Psoas muscle (tissue), 8 donors: ENCODE results near the gene ITGA3. TPM values are rescaled to one million over a fixed set of nuclear protein-coding genes. Genes with fewer than 3 reads are reported as not detected.
A peak's percentile ranks its signal among the peaks of the same experiment; 100 is the strongest.

ENCODE experiments used
- ATAC-seq, 4 donors: fragments of 200-7000 bp; cut with Tn5 transposase; one replicate each; pipeline ENCODE4 v1.9.1; 2020; ENCODE audit warnings: moderate library complexity in 3 of 4, mild to moderate bottlenecking in 2 of 4
- DNase-seq, 2 donors: peaks; one replicate each; pipeline ENCODE4 v3.0.0-alpha.2; 2020
- H3K27ac ChIP-seq: fragments of 200-600 bp; one replicate; pipeline ENCODE4 v1.8.0; 2022
- H3K27me3 ChIP-seq, 3 donors: fragments of 200-600 bp in 1 of 3; one replicate each; pipeline versions ENCODE4 v1.6.1 to v1.8.0; 2013 to 2022; ENCODE audit warnings: low read length in 2 of 3, mild to moderate bottlenecking in 2 of 3, moderate library complexity in 1 of 3; ENCODE audit not compliant: insufficient read depth in 3 of 3
- H3K36me3 ChIP-seq, 2 donors: fragments of 200-600 bp in 1 of 2; one replicate each; pipeline versions ENCODE4 v1.6.1 to v1.8.0; 2013 to 2022; ENCODE audit warnings: low read depth in 1 of 2, mild to moderate bottlenecking in 1 of 2, moderate library complexity in 1 of 2; ENCODE audit not compliant: insufficient read depth in 1 of 2
- H3K4me1 ChIP-seq: fragments of 200-600 bp; one replicate; pipeline ENCODE4 v1.8.0; 2022
- H3K4me3 ChIP-seq: fragments of 200-600 bp; one replicate; pipeline ENCODE4 v1.8.0; 2022; ENCODE audit warnings: mild to moderate bottlenecking
- H3K9me3 ChIP-seq: fragments of 200-600 bp; one replicate; pipeline ENCODE4 v1.8.0; 2022
- WGBS, 3 donors: extraction: QIAGEN DNeasy Blood & Tissue Kit; methylation state at CpG; one replicate each; pipeline versions ENCODE4 v1.1.6 to v1.1.7; 2013; 5-methylcytosine and 5-hydroxymethylcytosine counted together
- intact Hi-C, 2 donors: fragments of 100-400 bp; cut with DNase I; formaldehyde crosslinking; loops; one replicate each; pipeline versions ENCODE4 v1.11.0 to v1.14.2; 2022
- long read RNA-seq, 2 donors: library from polyadenylated mRNA; unstranded; transcript quantifications; one replicate each; pipeline ENCODE4 v2.0.0, GENCODE V29; 2021
- polyA plus RNA-seq, 3 donors: library from polyadenylated mRNA; stranded (reverse); fragments of 200-250 nt; gene quantifications; one replicate each; pipeline ENCODE4 v1.2.3, GENCODE V29; 2013
- total RNA-seq, 4 donors: library from RNA; stranded (reverse); fragmentation: NEBNext Ultra II Directional in 2 of 4; extraction: Animal tissue kit (Norgen Biotek cat#: 25700) in 2 of 4; gene quantifications; one replicate each; pipeline versions ENCODE4 v1.2.1 to v1.2.4, GENCODE V29; 2021 to 2023
- TF ChIP-seq, protein P1 (sequence below): fragments of 200-600 bp; IDR thresholded peaks from one replicate; pipeline ENCODE4 v1.8.0; 2022; ENCODE audit warnings: antibody characterized with exemption
- donor health status: healthy with polysubstance abuse.
- donor health status: DM: no; HTN: no; CAD: no; lungs with moderate emphysema.
- donor health status: Bipolar disorder and iron deficiency.
- donor health status: healthy.
- donor health status: DM: yes; HTN: yes; CAD: no.
- donor health status: DM: no; HTN: no; CAD: no.
- donor health status: DM: no; HTN: no; CAD: no.
- donor health status: DM: yes; HTN: yes; CAD: no.

ITGA3 gene
- total RNA-seq (10 to 100 TPM in 3 of 4 donors, 1 to 10 TPM in 1; 7.8 to 21.9 (median 15.0) TPM), polyA plus RNA-seq (10 to 100 TPM in 1 of 3 donors, 1 to 10 TPM in 2; 4.9 to 21.5 (median 5.6) TPM)
- long read RNA-seq, donor 1, partial matches to known transcripts, result 5 of 9 reads
- long read RNA-seq, donor 1, other reads (novel, unspliced or antisense), result 4 of 9 reads
- long read RNA-seq, donor 2, partial matches to known transcripts, result 5 of 7 reads
- long read RNA-seq, donor 2, other reads (novel, unspliced or antisense), result 1 of 7 reads

DNA sequence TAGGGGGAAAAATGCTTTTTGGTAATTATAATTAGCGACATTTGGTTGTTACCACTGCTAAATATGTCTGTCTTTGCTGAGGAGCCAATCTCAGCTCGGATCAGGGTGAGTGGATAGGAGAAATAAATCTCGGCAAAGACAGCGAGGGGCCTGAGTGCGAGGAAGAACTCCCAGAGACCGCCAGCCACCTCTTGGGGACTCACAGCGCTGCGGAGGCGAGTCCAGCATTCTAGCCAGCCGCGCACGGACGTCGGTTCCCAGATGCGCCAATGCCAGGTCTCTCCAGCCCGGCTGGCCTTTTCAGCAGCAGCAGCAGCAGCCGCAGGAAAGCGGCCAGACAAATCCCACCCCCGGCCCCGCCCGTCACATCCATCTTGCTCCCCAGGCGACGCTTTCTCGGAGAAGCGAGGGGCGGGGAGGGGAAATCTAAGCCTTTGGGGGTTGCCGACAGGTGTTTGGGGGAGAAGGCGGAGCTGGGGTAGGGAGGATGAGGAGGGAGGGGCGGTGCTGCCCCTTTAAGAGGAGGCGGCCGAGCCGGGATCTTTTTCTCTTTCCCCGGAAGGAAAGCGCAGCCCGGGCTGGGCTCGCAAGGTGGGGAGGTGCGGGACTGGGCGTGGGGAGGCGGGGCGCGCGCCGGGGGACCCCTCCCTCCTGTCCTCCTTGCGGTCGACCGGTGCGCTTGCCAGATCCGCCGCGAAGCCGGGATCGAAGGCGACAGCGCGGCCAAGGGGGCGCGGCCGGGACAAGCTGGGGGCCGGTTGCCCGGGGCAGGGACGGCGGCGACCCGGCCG is at the start of gene ITGA3:
Gene ITGA3, plus strand, starts transcription at position 685 of the 791 bp plus-strand sequence. CDS start 330 bp downstream, outside the sequence.
- intact Hi-C loops, result loop anchor here in 1 of 2 donors (2.0 to 5.0 kb wide), 2 partner anchors 29 to 37 kb away; no protein-coding TSS in a partner anchor
- H3K4me1 ChIP-seq, result peaks cover 47% of the 10 kb centered on the region
- TF ChIP-seq, protein P1, sequence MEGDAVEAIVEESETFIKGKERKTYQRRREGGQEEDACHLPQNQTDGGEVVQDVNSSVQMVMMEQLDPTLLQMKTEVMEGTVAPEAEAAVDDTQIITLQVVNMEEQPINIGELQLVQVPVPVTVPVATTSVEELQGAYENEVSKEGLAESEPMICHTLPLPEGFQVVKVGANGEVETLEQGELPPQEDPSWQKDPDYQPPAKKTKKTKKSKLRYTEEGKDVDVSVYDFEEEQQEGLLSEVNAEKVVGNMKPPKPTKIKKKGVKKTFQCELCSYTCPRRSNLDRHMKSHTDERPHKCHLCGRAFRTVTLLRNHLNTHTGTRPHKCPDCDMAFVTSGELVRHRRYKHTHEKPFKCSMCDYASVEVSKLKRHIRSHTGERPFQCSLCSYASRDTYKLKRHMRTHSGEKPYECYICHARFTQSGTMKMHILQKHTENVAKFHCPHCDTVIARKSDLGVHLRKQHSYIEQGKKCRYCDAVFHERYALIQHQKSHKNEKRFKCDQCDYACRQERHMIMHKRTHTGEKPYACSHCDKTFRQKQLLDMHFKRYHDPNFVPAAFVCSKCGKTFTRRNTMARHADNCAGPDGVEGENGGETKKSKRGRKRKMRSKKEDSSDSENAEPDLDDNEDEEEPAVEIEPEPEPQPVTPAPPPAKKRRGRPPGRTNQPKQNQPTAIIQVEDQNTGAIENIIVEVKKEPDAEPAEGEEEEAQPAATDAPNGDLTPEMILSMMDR, result no peak
- H3K36me3 ChIP-seq, result no peaks in the 10 kb centered on the region
- H3K27ac ChIP-seq, result peak within 1 kb of the TSS; percentile 87
- H3K27me3 ChIP-seq, result no peaks in the 10 kb centered on the region
- ATAC-seq (peak; percentile 61 to 71 (median 66)), DNase-seq (peak; percentile 76 to 82)
- WGBS, 3 donors, result 0 to 1% (median 1%) methylated on average over 43 to 65 of the region's 65 CpGs
- peak within 1 kb of the TSS; percentile 76 for H3K4me3 ChIP-seq
- H3K9me3 ChIP-seq, result no peaks in the 10 kb centered on the region

DNA sequence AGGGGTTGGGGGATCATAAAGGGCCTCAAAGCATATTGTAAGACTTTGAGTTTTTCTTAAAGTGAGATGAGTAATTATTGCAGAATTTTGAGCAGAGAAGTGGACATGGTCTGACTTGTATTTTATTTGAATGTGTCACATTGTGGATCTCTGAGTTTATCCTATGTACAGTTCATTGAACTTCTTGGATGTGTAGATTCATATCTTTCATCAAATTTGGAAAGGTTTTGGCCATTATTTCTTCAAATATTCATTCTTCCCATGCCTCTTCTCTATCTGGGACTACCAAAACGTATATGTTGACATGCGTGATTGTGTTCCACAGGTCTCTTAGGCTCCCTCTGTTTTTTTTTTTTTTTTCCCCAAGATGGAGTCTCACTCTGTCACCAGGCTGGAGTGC is 46.6 kb upstream of the ITGA3 start:
- TF ChIP-seq, protein P1, result no peak
- H3K9me3 ChIP-seq, result peaks cover 17% of the 10 kb centered on the region
- 81 to 93% (median 83%) methylated on average over 2 of the region's 2 CpGs for WGBS, 3 donors
- no peaks in the 10 kb centered on the region for H3K36me3 ChIP-seq
- ATAC-seq (no peak), DNase-seq (no peak)
- intact Hi-C loops, result no loop called here
- H3K27ac ChIP-seq, result no peak overlapping the region
- no peaks in the 10 kb centered on the region for H3K4me1 ChIP-seq
- peaks cover 0 to 53% (median 2%) of the 10 kb centered on the region in 3 donors for H3K27me3 ChIP-seq
- H3K4me3 ChIP-seq, result no peak overlapping the region

DNA sequence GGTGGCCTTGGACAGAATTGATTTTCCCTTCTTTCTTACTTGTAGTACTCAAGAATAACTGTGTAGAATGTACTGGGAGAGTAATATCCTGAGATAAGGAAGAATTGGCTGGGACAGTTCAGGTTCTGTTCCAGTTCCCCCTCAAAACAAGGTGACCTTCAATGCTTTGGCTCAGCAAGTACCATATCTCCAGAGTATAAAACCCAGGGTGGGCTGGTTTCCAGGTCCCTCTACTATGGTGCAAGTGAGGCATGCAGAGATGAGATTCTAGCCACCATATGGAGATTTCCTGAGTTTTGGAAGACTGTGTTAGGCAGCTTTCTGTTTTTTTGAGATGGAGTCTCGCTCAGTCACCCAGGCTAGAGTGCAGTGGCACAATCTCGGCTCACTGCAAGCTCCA is 42.8 kb upstream of the ITGA3 start:
- no peak for DNase-seq
- 87 to 91% (median 89%) methylated on average over 2 of the region's 2 CpGs for WGBS, 3 donors
- peaks cover 16% of the 10 kb centered on the region for H3K9me3 ChIP-seq

DNA sequence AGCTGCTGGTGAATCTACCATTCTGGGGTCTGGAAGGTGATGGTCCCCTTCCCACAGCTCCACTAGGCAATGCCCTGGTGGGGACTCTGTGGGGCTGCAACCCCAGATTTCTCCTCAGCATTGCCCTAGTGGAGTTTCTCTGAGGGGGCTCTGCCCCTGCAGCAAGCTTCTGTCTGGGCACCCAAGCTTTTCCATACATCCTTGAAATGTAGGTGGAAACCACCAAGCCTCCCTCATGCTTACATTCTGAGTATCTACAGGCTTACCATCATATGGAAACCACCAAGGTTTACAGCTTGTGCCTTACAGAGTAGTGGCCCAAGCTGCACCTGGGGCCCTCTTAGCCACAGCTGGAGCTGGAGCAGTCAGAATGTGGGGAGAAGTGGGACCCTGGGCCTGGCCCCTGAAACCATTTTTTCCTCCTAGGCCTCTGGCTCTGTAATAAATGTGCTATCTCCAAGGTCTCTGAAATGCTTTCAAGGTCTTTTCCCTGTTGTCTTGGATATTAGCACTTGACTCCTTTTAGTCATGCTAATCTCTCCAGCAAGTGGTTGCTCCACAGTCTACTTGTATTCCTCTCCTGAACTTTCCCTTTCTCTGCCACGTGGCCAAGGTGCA is 41.3 kb upstream of the ITGA3 start:
- H3K36me3 ChIP-seq, result no peaks in the 10 kb centered on the region
- 21 to 43% (median 36%) methylated on average over 1 of the region's 1 CpG for WGBS, 3 donors
- intact Hi-C loops, result no loop called here
- no peak for DNase-seq
- H3K9me3 ChIP-seq, result peaks cover 3% of the 10 kb centered on the region
- no peak overlapping the region for H3K27ac ChIP-seq
- ATAC-seq, result no peak
- no peaks in the 10 kb centered on the region for H3K4me1 ChIP-seq
- TF ChIP-seq, protein P1, result no peak
- no peak overlapping the region for H3K4me3 ChIP-seq
- H3K27me3 ChIP-seq, result peaks cover 0 to 26% (median 2%) of the 10 kb centered on the region in 3 donors

More for the DNA sequence above, 42.8 kb upstream of the ITGA3 start:
- no peaks in the 10 kb centered on the region for H3K4me1 ChIP-seq
- ATAC-seq, result no peak
- H3K4me3 ChIP-seq, result no peak overlapping the region
- H3K27ac ChIP-seq, result no peak overlapping the region
- no peaks in the 10 kb centered on the region for H3K36me3 ChIP-seq
- intact Hi-C loops, result no loop called here
- TF ChIP-seq, protein P1, result no peak
- H3K27me3 ChIP-seq, result peaks cover 0 to 32% (median 2%) of the 10 kb centered on the region in 3 donors
